GM18907 (cell line): ENCODE data around the gene FCHSD2.
"Not testable (repeated sequence)": the region's sequence is repeated elsewhere in the genome, so short reads cannot be mapped to it uniquely, and the experiment has no call there.

Source experiments
- ATAC-seq: cut with Tn5 transposase; IDR thresholded peaks from one replicate; pipeline ENCODE4 v1.9.1; 2021; ENCODE audit warnings: mild to moderate bottlenecking, moderate library complexity; ENCODE audit not compliant: unreplicated experiment

The FCHSD2 gene

GRCh38 chr11:72850832-72851231 lies 291.3 kb downstream of the FCHSD2 start:
- no peak for ATAC-seq

GRCh38 chr11:72848846-72849466 lies 293.2 kb downstream of the FCHSD2 start:
- no peak for ATAC-seq

- ATAC-seq: no peak
Observed at GRCh38 chr11:72844356-72844755, 297.8 kb downstream of the FCHSD2 start.

- ATAC-seq: no peak
Observed at GRCh38 chr11:72842653-72843330, 299.3 kb downstream of the FCHSD2 start.

GRCh38 chr11:72842126-72842525 lies 300.0 kb downstream of the FCHSD2 start:
- no peak for ATAC-seq

- no peak for ATAC-seq
Observed at GRCh38 chr11:72841397-72841796, 300.7 kb downstream of the FCHSD2 start.

GRCh38 chr11:72840780-72841179 lies 301.3 kb downstream of the FCHSD2 start:
- ATAC-seq: no peak

GRCh38 chr11:72838691-72839305 lies 303.3 kb downstream of the FCHSD2 start:
- ATAC-seq: no peak

GRCh38 chr11:72836111-72836510 lies 306.0 kb downstream of the FCHSD2 start:
- no peak for ATAC-seq

GRCh38 chr11:72834905-72835304 lies 307.2 kb downstream of the FCHSD2 start:
- no peak for ATAC-seq

GRCh38 chr11:72833811-72834493 lies 308.2 kb downstream of the FCHSD2 start:
- ATAC-seq: no peak

GRCh38 chr11:72833083-72833733 lies 308.9 kb downstream of the FCHSD2 start:
- no peak for ATAC-seq

- ATAC-seq: no peak
Observed at GRCh38 chr11:72832301-72833082, 309.6 kb downstream of the FCHSD2 start.

- ATAC-seq: no peak
Observed at GRCh38 chr11:72831521-72832300, 310.4 kb downstream of the FCHSD2 start.

- ATAC-seq: no peak
Observed at GRCh38 chr11:72829884-72830533, 312.1 kb downstream of the FCHSD2 start.

- ATAC-seq: no peak
Observed at GRCh38 chr11:72829178-72829577, 312.9 kb downstream of the FCHSD2 start.

- ATAC-seq: no peak
Observed at GRCh38 chr11:72828692-72829101, 313.4 kb downstream of the FCHSD2 start.

GRCh38 chr11:72828081-72828567 lies 314.0 kb downstream of the FCHSD2 start:
- no peak for ATAC-seq

- ATAC-seq: not testable (repeated sequence)
Observed at GRCh38 chr11:72827656-72828055, 314.5 kb downstream of the FCHSD2 start.
